GM23338 (cell line): ENCODE results near the gene NOD1. TPM values are rescaled to one million over a fixed set of nuclear protein-coding genes. Genes with fewer than 3 reads are reported as not detected.

ENCODE experiments used
- ATAC-seq: fragments of 200-7000 bp; cut with Tn5 transposase; 3 replicates; pipeline ENCODE4 v1.9.1; 2020
- DNase-seq: peaks from one replicate; pipeline ENCODE4 v3.0.0-alpha.2; 2015; ENCODE audit warnings: low spot score
- H2AFZ ChIP-seq: fragments of 200-600 bp; sonication (generic); 2 replicates; pipeline ENCODE4 v1.8.0; 2016; ENCODE audit warnings: antibody characterized with exemption, mild to moderate bottlenecking, moderate library complexity
- H3F3A ChIP-seq: fragments of 200-600 bp; sonication (generic); replicated peaks from 2 replicates; pipeline ENCODE4 v1.8.0; 2017; ENCODE audit warnings: antibody characterized with exemption, mixed run types, low read depth
- H3K27ac ChIP-seq: fragments of 200-600 bp; sonication (generic); 2 replicates; pipeline ENCODE4 v1.6.1; 2016; ENCODE audit warnings: low read depth
- H3K27me3 ChIP-seq: fragments of 200-600 bp; sonication (generic); 2 replicates; pipeline ENCODE4 v1.8.0; 2016; ENCODE audit warnings: mild to moderate bottlenecking, mixed run types, moderate library complexity; ENCODE audit not compliant: insufficient read depth
- H3K36me3 ChIP-seq: fragments of 200-600 bp; sonication (generic); 2 replicates; pipeline ENCODE4 v1.8.0; 2016; ENCODE audit warnings: mild to moderate bottlenecking; ENCODE audit not compliant: insufficient read depth
- H3K4me1 ChIP-seq: fragments of 200-600 bp; sonication (generic); 2 replicates; pipeline ENCODE4 v1.8.0; 2016; ENCODE audit warnings: mild to moderate bottlenecking, moderate library complexity; ENCODE audit not compliant: insufficient read depth
- H3K4me2 ChIP-seq: fragments of 200-600 bp; sonication (generic); 2 replicates; pipeline ENCODE4 v1.7.1; 2017; ENCODE audit warnings: mixed run types
- H3K4me3 ChIP-seq: fragments of 200-600 bp; sonication (generic); 2 replicates; pipeline ENCODE4 v1.6.1; 2016; ENCODE audit warnings: mixed run types
- H3K79me2 ChIP-seq: fragments of 200-600 bp; sonication (generic); replicated peaks from 2 replicates; pipeline ENCODE4 v1.8.0; 2017; ENCODE audit warnings: mild to moderate bottlenecking; ENCODE audit not compliant: insufficient read depth
- H3K9me2 ChIP-seq: fragments of 200-600 bp; sonication (generic); 2 replicates; pipeline ENCODE4 v1.8.0; 2017; ENCODE audit not compliant: insufficient read depth
- H4K20me1 ChIP-seq: fragments of 200-600 bp; sonication (generic); replicated peaks from 2 replicates; pipeline ENCODE4 v1.8.0; 2017; ENCODE audit warnings: mild to moderate bottlenecking; ENCODE audit not compliant: insufficient read depth
- H3K27ac Mint-ChIP-seq: 2 replicates; pipeline ENCODE4 v1.8.0; 2020; ENCODE audit warnings: inconsistent platforms, mild to moderate bottlenecking, moderate library complexity, mixed read lengths
- H3K27me3 Mint-ChIP-seq: 3 replicates; pipeline ENCODE4 v1.8.0; 2022; ENCODE audit warnings: low read depth, mild to moderate bottlenecking, moderate library complexity, mixed read lengths, inconsistent platforms; ENCODE audit not compliant: insufficient read depth, poor library complexity
- H3K36me3 Mint-ChIP-seq: 3 replicates; pipeline ENCODE4 v1.8.0; 2021; ENCODE audit warnings: low read depth, mild to moderate bottlenecking, inconsistent platforms, moderate library complexity, mixed read lengths
- H3K4me1 Mint-ChIP-seq: 3 replicates; pipeline ENCODE4 v1.8.0; 2020; ENCODE audit warnings: mild to moderate bottlenecking, inconsistent platforms, mixed read lengths
- H3K4me3 Mint-ChIP-seq: 3 replicates; pipeline ENCODE4 v1.8.0; 2021; ENCODE audit warnings: moderate library complexity, mild to moderate bottlenecking, inconsistent platforms, mixed read lengths
- H3K9me3 Mint-ChIP-seq: 3 replicates; pipeline ENCODE4 v1.8.0; 2020; ENCODE audit warnings: moderate library complexity, mild to moderate bottlenecking, inconsistent platforms, mixed read lengths
- EZH2phosphoT487 ChIP-seq: fragments of 200-600 bp; sonication (generic); IDR thresholded peaks from one replicate; pipeline ENCODE4 v1.8.1; 2018; ENCODE audit warnings: antibody characterized with exemption; ENCODE audit not compliant: unreplicated experiment
- POLR2AphosphoS5 ChIP-seq: IDR thresholded peaks from 2 replicates; pipeline ENCODE4 v1.6.1; 2016; ENCODE audit warnings: antibody characterized with exemption, low read depth
- REST ChIP-seq: IDR thresholded peaks from one replicate; pipeline ENCODE4 v1.6.1; 2018; ENCODE audit warnings: antibody characterized with exemption; ENCODE audit not compliant: unreplicated experiment
- STAT1 ChIP-seq: IDR thresholded peaks from one replicate; pipeline ENCODE4 v1.6.1; 2016; ENCODE audit warnings: antibody characterized with exemption; ENCODE audit not compliant: unreplicated experiment
- ZNF114 ChIP-seq: fragments of 250-450 bp; sonication (Bioruptor Pico); IDR thresholded peaks from 2 replicates; pipeline ENCODE4 v1.5.0; 2020; ENCODE audit warnings: mild to moderate bottlenecking, moderate library complexity
- ZNF331 ChIP-seq: fragments of 250-450 bp; sonication (Bioruptor Pico); IDR thresholded peaks from 2 replicates; pipeline ENCODE4 v1.5.0; 2020; ENCODE audit warnings: low read depth, mild to moderate bottlenecking, moderate library complexity
- polyA plus RNA-seq: library from polyadenylated mRNA; unstranded; fragments of >200 nt; fragmentation: Nextera tagmentation; extraction: Ambion mirVana; gene quantifications from 2 replicates; pipeline ENCODE4 v1.2.1, GENCODE V29; 2016
- total RNA-seq: library from RNA; depleted of rRNA; stranded (reverse); fragments of >200 nt; shearing (Covaris generic); gene quantifications from 2 replicates; pipeline ENCODE4 v1.2.3, GENCODE V29; 2014
- TF ChIP-seq, protein P1 (sequence below): IDR thresholded peaks from 2 replicates; pipeline ENCODE4 v1.6.1; 2016; ENCODE audit warnings: antibody characterized with exemption
- TF ChIP-seq, protein P2 (sequence below), 2 experiments: fragments of 200-600 bp in 1 of 2; sonication (generic) in 1 of 2; conservative IDR thresholded peaks; 2 replicates each; pipeline versions ENCODE4 v1.5.1 to v1.6.1; 2016 to 2017; ENCODE audit warnings: antibody characterized with exemption in 2 of 2, low read depth in 2 of 2, mild to moderate bottlenecking in 2 of 2, moderate library complexity in 1 of 2

Gene NOD1
- total and polyA plus RNA-seq, 2 experiments from 2014 or later: 2.1 to 7.3 TPM

- H3F3A ChIP-seq: no peaks in the 10 kb centered on the region
- H2AFZ ChIP-seq: no peak overlapping the region
- no peaks in the 10 kb centered on the region for H3K27me3 ChIP-seq
- TF ChIP-seq STAT1 (no peak), REST (no peak), ZNF331 (no peak), ZNF114 (no peak)
- peaks cover 7% of the 10 kb centered on the region for H3K27me3 Mint-ChIP-seq
- H3K36me3 ChIP-seq: no peaks in the 10 kb centered on the region
- H3K4me1 ChIP-seq: peaks cover 14% of the 10 kb centered on the region
- no peak overlapping the region for H3K27ac ChIP-seq
- ATAC-seq (no peak), DNase-seq (no peak)
- H3K4me2 ChIP-seq: no peak overlapping the region
- H3K4me1 Mint-ChIP-seq: peaks cover 28% of the 10 kb centered on the region
- H3K36me3 Mint-ChIP-seq: no peaks in the 10 kb centered on the region
- no peak overlapping the region for H3K4me3 ChIP-seq
- H4K20me1 ChIP-seq: no peaks in the 10 kb centered on the region
- no peaks in the 10 kb centered on the region for H3K9me3 Mint-ChIP-seq
- no peak overlapping the region for H3K27ac Mint-ChIP-seq
- no peak overlapping the region for H3K4me3 Mint-ChIP-seq
- H3K79me2 ChIP-seq: peaks cover 11% of the 10 kb centered on the region
- no peaks in the 10 kb centered on the region for H3K9me2 ChIP-seq
Observed at GRCh38 chr7:30466266-30466665, 12.3 kb downstream of the NOD1 start.

GRCh38 chr7:30465811-30466180 lies 12.8 kb downstream of the NOD1 start:
- no peak overlapping the region for H3K4me2 ChIP-seq
- no peaks in the 10 kb centered on the region for H3F3A ChIP-seq
- Mint-ChIP-seq H3K4me3 (no peak overlapping the region), H3K36me3 (no peaks in the 10 kb centered on the region), H3K27ac (no peak overlapping the region), H3K4me1 (peaks cover 28% of the 10 kb centered on the region), H3K27me3 (peaks cover 7% of the 10 kb centered on the region), H3K9me3 (no peaks in the 10 kb centered on the region)
- TF ChIP-seq EZH2phosphoT487 (no peak), STAT1 (no peak), POLR2AphosphoS5 (no peak), ZNF331 (no peak)
- TF ChIP-seq, protein P1, sequence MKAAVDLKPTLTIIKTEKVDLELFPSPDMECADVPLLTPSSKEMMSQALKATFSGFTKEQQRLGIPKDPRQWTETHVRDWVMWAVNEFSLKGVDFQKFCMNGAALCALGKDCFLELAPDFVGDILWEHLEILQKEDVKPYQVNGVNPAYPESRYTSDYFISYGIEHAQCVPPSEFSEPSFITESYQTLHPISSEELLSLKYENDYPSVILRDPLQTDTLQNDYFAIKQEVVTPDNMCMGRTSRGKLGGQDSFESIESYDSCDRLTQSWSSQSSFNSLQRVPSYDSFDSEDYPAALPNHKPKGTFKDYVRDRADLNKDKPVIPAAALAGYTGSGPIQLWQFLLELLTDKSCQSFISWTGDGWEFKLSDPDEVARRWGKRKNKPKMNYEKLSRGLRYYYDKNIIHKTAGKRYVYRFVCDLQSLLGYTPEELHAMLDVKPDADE: no peak
- TF ChIP-seq, protein P2, sequence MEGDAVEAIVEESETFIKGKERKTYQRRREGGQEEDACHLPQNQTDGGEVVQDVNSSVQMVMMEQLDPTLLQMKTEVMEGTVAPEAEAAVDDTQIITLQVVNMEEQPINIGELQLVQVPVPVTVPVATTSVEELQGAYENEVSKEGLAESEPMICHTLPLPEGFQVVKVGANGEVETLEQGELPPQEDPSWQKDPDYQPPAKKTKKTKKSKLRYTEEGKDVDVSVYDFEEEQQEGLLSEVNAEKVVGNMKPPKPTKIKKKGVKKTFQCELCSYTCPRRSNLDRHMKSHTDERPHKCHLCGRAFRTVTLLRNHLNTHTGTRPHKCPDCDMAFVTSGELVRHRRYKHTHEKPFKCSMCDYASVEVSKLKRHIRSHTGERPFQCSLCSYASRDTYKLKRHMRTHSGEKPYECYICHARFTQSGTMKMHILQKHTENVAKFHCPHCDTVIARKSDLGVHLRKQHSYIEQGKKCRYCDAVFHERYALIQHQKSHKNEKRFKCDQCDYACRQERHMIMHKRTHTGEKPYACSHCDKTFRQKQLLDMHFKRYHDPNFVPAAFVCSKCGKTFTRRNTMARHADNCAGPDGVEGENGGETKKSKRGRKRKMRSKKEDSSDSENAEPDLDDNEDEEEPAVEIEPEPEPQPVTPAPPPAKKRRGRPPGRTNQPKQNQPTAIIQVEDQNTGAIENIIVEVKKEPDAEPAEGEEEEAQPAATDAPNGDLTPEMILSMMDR (conservative IDR thresholded peaks at IDR 0.05; ENCODE audit: low read depth in 2 of 2): no peak
- H3K4me3 ChIP-seq: no peak overlapping the region
- peaks cover 14% of the 10 kb centered on the region for H3K4me1 ChIP-seq
- H3K79me2 ChIP-seq: peaks cover 11% of the 10 kb centered on the region
- H3K36me3 ChIP-seq: no peaks in the 10 kb centered on the region
- H3K9me2 ChIP-seq: no peaks in the 10 kb centered on the region
- no peaks in the 10 kb centered on the region for H3K27me3 ChIP-seq
- H4K20me1 ChIP-seq: no peaks in the 10 kb centered on the region
- no peak overlapping the region for H2AFZ ChIP-seq
- DNase-seq (no peak), ATAC-seq (no peak)
- H3K27ac ChIP-seq: no peak overlapping the region
